Activated CD8-positive, alpha-beta memory T cell treated with anti-CD3 and anti-CD28 coated beads for 1 hour (primary cell): ENCODE data around the gene UBE3C.

Experiments
- DNase-seq, 2 donors: peaks; one replicate each; pipeline ENCODE4 v3.0.0-alpha.2; 2020; ENCODE audit warnings: low read depth in 1 of 2; ENCODE audit errors: extremely low read depth in 1 of 2

Gene UBE3C

GRCh38 chr7:157282141-157282801 lies 143.5 kb downstream of the UBE3C start:
- DNase-seq: no peak

GRCh38 chr7:157284229-157285014 lies 145.7 kb downstream of the UBE3C start:
- no peak for DNase-seq

- DNase-seq: no peak
Observed at GRCh38 chr7:157291404-157292080, 152.8 kb downstream of the UBE3C start.

GRCh38 chr7:157292258-157292657 lies 153.5 kb downstream of the UBE3C start:
- DNase-seq: no peak

GRCh38 chr7:157292770-157293412 lies 154.2 kb downstream of the UBE3C start:
- no peak for DNase-seq

GRCh38 chr7:157293413-157293788 lies 154.7 kb downstream of the UBE3C start:
- DNase-seq: no peak

- no peak for DNase-seq
Observed at GRCh38 chr7:157294773-157295172, 156.0 kb downstream of the UBE3C start.

GRCh38 chr7:157295338-157295737 lies 156.6 kb downstream of the UBE3C start:
- DNase-seq: no peak

- no peak for DNase-seq
Observed at GRCh38 chr7:157297185-157297584, 158.5 kb downstream of the UBE3C start.

- no peak for DNase-seq
Observed at GRCh38 chr7:157299317-157299612, 160.5 kb downstream of the UBE3C start.

GRCh38 chr7:157299613-157300368 lies 161.1 kb downstream of the UBE3C start:
- no peak for DNase-seq

GRCh38 chr7:157300369-157300825 lies 161.7 kb downstream of the UBE3C start:
- DNase-seq: no peak

- DNase-seq: no peak
Observed at GRCh38 chr7:157301610-157302120, 162.9 kb downstream of the UBE3C start.

GRCh38 chr7:157306846-157307838 lies 168.4 kb downstream of the UBE3C start:
- DNase-seq: no peak

GRCh38 chr7:157309988-157310668 lies 171.4 kb downstream of the UBE3C start:
- no peak for DNase-seq

GRCh38 chr7:157310676-157311185 lies 172.0 kb downstream of the UBE3C start:
- no peak for DNase-seq

- no peak for DNase-seq
Observed at GRCh38 chr7:157312941-157313340, 174.2 kb downstream of the UBE3C start.

GRCh38 chr7:157313645-157314044 lies 174.9 kb downstream of the UBE3C start:
- no peak for DNase-seq
